NCI-H2107 treated with DMSO at 0.1 percent for 48 hours (cell line): ENCODE measurements around the gene SRM.
"Not testable (repeated sequence)": the region's sequence is repeated elsewhere in the genome, so short reads cannot be mapped to it uniquely, and the experiment has no call there.

Experiments
- DNase-seq: peaks from one replicate; lab custom pipeline; 2025; ENCODE audit not compliant: unreplicated experiment; lab: John Stamatoyannopoulos, UW

SRM gene

GRCh38 chr1:11023201-11023600, 36.6 kb downstream of the SRM start:
- no peak for DNase-seq

- no peak for DNase-seq
Measured at GRCh38 chr1:11019971-11020370, 39.8 kb downstream of the SRM start.

DNA sequence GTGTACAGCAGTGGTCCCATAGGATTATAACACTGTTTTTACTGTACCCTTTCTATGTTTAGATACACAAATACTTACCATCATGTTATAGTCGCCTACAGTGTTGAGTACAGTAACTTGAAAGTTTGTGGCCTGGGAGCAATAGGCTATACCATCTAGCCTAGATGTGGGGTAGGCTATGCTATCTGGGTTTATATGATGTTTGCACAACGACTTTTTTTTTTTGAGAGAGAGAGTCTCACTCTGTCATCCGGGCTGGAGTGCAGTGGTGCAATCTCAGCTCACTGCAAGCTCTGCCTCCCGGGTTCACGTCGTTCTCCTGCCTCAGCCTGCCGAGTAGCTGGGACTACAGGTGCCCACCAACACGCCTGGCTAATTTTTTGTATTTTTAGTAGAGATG, 40.5 kb downstream of the SRM start:
- not testable (repeated sequence) for DNase-seq

GRCh38 chr1:11013160-11013531, 46.7 kb downstream of the SRM start:
- DNase-seq: no peak

DNA sequence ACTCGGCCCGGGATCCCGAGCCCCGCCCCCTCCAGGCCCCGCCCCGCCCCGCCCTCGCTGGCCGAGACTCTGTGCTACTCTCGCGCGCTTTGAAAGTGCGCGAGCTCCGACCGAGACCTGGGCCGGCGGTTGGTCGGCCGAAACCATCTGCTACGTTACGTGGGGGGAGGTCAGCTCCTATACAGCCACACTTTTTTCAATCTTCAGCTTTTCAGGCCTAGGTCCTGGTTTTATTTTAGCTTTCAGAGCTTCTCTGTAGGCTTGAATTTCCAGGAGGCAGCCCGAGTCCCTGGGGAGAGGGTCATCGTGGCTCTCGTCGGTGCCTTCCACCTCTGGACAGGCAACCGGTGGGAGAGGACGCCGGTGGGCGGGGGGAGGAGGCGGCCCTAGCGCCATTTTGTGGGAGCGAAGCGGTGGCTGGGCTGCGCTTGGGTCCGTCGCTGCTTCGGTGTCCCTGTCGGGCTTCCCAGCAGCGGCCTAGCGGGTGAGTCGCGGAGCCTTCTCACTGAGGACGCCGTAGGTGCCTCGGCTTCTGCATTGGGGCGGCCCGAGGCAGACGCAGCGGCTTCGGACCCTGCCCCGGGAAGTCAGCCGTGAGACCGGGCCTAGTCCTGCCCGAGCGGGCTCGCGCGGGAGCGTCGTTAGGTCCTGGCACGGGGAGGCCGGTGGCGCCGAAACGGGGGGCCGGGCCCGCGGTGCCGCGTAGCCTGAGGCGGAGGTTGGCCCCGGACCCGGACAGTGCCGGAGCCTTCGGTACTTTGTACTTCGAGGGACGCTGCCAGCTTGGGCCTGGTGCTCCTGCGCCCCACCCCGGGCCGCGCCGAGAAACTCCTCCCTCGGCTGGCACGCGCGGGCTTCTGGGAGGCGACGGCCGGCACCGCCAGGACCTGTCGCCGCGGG, 47.3 kb downstream of the SRM start, which contains the start of gene TARDBP:
Gene TARDBP (plus strand): TSS at position 395 of the 900 bp plus-strand sequence. CDS start 1,074 bp downstream, outside the sequence.
- peak; percentile 80 for DNase-seq
